ENCODE measurements around the gene SUGP1.

The SUGP1 gene

DNA sequence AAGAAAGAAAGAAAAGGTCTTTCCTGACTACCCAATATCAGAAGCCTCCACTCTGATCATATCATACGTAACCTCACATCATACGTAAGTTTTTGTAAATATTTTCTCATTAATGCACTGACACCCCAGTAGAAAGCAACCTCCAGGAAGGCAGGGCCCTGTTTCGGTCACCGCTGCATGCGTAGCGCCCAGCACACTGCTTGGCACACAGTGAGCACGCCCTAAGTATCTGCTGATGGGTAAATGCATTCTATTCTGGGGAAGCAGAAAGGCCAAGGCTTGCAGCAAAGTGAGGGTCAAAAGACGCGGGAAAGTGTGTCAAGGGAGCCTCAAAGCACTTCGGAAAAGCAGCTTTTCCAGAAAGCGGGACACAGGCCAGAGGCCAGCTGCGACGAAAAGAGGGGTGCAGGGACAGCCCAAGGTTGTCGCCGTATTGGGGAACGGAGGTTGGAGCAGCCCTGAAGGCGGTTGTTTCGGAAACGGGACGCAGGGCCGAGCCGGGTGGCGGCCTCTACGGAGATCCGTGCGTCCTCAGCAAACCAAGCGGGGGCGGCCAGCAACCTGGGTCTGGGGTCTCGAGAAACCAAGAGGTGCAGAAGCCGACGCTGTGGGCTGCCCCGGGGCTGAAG is 463 bp downstream of the SUGP1 start:
- peak overlapping the region; percentile 97 for H3K4me3 ChIP-seq (ENCODE audit: low read depth, low read length)
- no peak for DNase-seq (ENCODE audit: low read depth)
- TF ChIP-seq, protein P1, sequence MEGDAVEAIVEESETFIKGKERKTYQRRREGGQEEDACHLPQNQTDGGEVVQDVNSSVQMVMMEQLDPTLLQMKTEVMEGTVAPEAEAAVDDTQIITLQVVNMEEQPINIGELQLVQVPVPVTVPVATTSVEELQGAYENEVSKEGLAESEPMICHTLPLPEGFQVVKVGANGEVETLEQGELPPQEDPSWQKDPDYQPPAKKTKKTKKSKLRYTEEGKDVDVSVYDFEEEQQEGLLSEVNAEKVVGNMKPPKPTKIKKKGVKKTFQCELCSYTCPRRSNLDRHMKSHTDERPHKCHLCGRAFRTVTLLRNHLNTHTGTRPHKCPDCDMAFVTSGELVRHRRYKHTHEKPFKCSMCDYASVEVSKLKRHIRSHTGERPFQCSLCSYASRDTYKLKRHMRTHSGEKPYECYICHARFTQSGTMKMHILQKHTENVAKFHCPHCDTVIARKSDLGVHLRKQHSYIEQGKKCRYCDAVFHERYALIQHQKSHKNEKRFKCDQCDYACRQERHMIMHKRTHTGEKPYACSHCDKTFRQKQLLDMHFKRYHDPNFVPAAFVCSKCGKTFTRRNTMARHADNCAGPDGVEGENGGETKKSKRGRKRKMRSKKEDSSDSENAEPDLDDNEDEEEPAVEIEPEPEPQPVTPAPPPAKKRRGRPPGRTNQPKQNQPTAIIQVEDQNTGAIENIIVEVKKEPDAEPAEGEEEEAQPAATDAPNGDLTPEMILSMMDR (conservative IDR thresholded peaks at IDR 0.05; ENCODE audit: low read depth, low read length), result no peak

DNA sequence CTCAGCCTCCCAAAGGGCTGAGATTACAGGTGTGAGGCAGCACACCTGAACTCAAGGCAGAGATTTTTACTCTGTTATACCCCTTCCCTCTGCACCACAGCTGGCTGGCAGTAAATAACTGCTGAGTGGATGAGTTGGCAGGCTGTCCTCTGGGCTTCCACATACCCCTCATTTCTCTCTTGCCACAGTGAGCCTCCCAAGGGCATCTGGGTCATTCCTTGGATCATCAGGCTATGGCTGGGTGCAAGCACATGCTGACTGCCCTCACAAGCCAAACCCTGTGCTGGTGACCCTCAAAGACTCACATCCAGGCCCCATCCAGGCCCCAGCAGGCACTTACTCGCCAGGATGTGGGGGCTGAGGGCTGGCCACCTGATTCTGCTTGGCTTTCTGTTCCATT is 4.2 kb downstream of the SUGP1 start:
- TF ChIP-seq, protein P1 (conservative IDR thresholded peaks at IDR 0.05; ENCODE audit: low read depth, low read length), result no peak
- no peak for DNase-seq (ENCODE audit: low read depth)
- H3K4me3 ChIP-seq (ENCODE audit: low read depth, low read length), result no peak overlapping the region

DNA sequence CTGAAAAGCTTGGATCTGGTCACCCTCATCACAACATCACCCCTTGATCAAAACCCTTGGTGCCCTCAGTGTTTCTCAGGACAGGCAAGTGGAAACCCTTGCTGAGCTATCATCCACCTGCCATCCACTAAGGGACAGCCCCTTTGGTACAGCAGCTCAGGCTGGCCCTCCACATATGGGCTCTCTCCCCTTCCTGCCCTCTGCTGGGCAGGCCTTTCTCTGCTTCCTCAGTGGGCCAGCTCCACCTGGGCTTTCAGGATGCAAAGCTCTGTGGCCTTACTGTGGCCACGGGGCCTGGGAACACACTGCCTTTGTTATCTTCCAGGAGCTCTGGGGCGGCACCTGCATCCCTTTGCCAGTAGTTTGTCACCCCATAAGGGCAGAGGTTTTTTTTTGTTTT is 4.9 kb downstream of the SUGP1 start:
- DNase-seq (ENCODE audit: low read depth), result no peak
- no peak overlapping the region for H3K4me3 ChIP-seq (ENCODE audit: low read depth, low read length)
- TF ChIP-seq, protein P1 (conservative IDR thresholded peaks at IDR 0.05; ENCODE audit: low read depth, low read length), result peak; percentile 21

DNA sequence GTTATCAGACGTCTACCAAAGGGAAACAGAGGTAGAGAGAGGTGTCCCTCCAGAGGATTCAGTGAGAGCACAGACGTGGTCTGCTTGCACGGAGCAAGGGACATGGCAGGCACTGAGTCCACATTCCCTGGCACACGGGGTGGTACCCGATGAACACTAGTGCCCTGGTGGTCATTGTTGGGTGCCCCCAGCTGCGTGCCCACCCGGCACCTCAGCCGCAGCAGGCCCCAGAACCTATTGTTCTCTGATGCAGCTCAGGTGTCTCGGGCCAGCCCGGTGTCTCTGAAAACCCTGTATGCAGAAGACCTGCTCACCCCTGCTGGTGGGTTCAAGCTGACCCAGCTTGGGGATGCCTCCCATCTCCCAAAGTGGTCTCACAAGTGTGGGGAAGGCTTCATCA is 11.9 kb downstream of the SUGP1 start:
- no peak for DNase-seq (ENCODE audit: low read depth)
- TF ChIP-seq, protein P1 (conservative IDR thresholded peaks at IDR 0.05; ENCODE audit: low read depth, low read length), result no peak
- no peak overlapping the region for H3K4me3 ChIP-seq (ENCODE audit: low read depth, low read length)

DNA sequence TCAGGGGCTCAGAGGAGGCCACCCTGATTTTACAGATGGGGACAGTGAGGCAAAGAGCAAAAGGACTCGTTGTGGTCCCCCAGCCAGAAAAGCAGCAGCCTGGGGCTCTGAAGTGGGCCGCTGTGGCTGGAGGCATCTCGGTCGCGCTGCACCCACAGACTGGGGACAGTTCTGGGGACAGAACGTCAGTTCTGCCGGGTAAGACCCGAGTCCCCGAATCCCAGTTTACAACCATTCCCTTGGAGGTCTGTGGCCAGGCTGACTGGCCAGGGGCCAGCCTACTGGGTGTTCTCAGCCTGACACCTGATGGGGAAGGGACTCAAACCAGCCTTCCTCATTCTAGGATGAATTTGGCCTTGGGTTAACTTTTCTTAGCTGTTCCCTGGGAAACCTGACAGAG is 14.1 kb downstream of the SUGP1 start:
- no peak for DNase-seq (ENCODE audit: low read depth)
- TF ChIP-seq, protein P1 (conservative IDR thresholded peaks at IDR 0.05; ENCODE audit: low read depth, low read length), result no peak
- no peak overlapping the region for H3K4me3 ChIP-seq (ENCODE audit: low read depth, low read length)

DNA sequence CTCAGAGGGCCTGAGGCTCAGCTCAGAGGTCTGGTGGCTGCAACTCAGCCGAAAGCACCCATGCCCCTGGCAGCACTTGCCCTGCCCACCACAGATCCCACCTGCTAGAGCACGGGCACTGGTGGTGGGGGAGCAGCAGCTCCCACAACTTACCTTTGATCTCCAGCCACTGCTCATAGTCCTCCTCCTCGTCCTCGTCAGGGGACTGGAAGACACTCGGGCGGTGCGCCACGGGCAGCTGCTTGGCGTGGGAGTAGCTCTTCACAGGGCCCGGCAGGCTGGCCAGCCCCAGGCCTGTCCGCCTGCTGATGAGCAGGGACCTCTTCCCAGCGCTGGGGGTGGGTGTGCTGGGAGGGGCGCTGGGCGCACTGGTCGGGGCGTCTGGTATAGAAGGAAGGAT is 14.6 kb downstream of the SUGP1 start:
- H3K4me3 ChIP-seq (ENCODE audit: low read depth, low read length), result no peak overlapping the region
- no peak for DNase-seq (ENCODE audit: low read depth)
- TF ChIP-seq, protein P1 (conservative IDR thresholded peaks at IDR 0.05; ENCODE audit: low read depth, low read length), result no peak

DNA sequence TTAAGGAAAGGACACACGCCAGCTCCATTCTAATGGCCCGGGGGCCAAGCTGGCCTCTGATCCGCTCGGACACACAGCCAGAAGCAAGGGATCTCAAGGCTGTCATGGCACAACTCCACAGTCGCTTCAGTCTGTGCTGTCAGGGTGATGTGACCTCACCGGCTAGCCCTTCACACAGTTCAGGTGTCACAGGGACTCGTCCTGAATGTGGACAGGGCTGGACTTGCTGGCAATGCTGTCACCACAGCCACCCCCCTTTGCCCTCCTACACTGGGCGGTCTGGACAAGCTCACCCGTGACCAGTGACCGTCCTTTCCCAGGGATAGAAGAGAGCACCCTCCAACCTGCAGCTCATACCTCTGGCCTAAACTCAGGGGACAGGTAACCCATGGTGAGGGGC is 15.2 kb downstream of the SUGP1 start:
- H3K4me3 ChIP-seq (ENCODE audit: low read depth, low read length), result no peak overlapping the region
- DNase-seq (ENCODE audit: low read depth), result no peak
- TF ChIP-seq, protein P1 (conservative IDR thresholded peaks at IDR 0.05; ENCODE audit: low read depth, low read length), result no peak

Measured in choroid plexus epithelial cell (primary cell).